GM19395 (cell line): ENCODE data around the gene PGGT1B.
A peak's percentile ranks its signal among the peaks of the same experiment; 100 is the strongest.

Experiments used
- ATAC-seq: cut with Tn5 transposase; IDR thresholded peaks from one replicate; pipeline ENCODE4 v1.9.1; 2021; ENCODE audit warnings: mild to moderate bottlenecking, moderate library complexity; ENCODE audit not compliant: unreplicated experiment

Gene PGGT1B

DNA sequence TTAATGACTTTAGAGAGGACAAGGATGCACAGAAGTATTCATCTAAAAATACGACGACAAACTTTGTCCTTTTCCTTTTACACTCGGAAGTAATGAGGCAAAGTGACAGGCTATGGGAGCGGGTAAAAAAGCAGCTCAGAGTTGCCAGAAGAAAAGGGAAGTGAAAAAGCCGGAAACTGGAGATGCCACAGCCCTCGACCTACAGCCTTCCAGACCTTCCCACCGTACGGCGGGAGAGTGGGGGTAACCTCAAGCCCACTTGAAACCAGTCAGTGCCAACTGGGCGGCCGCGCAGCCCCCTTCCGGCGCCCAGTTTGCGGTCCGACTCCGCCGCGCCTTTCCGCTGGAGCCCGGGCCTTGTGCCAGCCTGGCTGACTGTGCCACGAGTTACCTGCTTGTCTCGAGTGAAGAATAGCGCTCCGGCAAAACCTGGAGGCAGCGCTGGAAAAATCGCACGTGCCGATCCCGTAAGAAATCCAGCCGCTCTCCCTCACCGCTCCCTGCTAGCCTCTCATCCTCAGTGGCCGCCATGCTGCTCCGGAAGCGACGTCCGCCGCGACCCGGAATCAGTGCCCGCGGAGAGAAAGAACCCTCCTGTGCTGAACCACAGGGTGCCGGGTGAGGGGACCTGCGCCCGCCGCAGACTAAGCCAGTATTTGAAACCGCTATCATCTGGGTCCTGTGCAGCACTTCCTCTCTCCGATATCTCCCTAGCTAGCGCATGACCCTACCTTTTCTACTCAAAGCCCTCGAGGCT lies at the start of gene PGGT1B:
Gene PGGT1B (minus strand): TSS at position 557 of the 757 bp plus-strand sequence. CDS start 26 bp downstream, at position 531.
- peak; percentile 92 for ATAC-seq

DNA sequence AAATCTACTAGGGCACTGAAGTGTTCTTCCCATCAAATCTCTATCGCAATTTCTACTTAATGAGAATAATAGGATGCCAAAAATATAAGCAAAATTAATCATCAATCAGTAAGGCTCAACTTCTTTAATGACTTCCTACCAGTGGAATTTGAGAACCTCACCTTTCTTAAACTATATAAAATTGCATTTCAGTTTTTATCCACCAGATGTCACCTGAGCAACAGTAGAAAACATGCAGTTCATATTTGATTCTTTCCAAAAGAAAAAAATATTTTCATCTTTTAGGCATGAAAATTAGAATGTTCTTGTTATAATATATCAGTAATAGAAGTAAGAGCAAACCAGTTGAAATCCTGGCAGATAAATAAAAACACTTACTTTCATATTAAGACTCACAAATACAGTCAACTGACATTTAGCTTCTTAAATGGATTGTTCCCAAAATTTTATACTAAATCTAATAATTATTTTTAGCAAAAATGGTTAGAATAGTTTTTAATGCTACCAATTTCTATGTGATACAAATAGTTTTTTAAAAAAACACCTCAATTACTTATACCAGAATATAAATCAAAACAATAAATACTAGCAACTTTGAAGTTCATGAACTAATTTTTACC lies 47.2 kb upstream of the PGGT1B start:
- peak; percentile 73 for ATAC-seq

DNA sequence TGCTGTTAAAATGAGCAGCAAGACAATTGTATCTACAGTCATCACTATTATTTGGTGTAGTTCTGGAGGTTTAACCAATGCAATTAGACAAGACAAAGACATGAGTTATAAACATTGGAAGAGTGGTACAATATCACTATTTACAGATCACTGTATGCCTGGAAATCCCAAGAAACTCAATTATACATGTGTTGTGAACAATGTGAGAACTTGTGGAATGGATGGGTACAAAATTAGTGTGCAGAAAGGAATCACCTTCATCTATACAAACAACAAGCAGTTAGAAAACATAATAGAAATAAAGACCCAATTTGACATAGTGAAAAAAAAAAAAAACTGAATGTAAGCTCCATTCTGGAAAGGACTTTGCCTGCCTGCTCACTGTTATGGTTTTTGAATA lies 46.1 kb upstream of the PGGT1B start:
- no peak for ATAC-seq

DNA sequence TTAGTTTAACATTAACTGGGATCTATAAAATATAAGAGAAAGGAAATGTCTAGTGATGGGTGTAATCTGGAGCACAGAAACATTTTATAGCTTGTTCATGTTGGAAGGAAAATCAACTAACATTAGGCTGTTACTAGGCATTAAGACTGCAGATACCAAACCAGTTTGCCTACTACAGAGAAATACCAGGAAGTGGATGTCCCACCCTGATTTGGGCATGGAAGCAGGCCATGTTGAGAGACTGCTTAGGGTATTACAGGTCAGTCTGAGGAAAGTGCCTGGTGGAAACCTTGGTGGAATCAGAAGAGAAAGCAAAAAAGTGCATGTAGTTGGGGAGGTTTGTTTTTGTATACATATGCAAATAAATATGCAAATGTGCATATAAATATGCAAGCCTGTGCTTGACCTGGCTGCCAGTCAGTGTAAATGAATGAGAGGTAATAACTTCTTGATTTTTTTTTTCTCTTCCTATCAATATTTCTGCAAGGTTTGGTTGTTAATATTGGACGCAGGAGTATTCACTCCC lies 43.4 kb upstream of the PGGT1B start:
- no peak for ATAC-seq

DNA sequence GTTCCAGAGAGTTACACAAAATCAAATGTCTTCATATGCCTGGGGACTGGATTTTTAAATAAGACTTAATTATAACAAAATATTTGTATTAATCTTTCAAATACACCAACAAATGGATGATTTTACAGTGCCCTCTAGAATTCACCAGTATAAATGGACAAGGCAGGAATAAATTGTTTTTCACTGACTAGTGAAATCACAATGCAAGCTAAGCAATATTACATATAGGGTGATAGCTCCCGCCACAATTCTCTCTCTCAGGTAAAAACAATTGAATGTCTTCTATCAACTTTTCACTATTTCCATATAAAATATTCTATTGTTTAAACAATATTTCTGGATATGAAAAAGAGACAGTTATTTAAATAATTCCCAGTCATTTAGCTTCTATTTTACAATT lies 41.8 kb upstream of the PGGT1B start:
- ATAC-seq, result no peak

DNA sequence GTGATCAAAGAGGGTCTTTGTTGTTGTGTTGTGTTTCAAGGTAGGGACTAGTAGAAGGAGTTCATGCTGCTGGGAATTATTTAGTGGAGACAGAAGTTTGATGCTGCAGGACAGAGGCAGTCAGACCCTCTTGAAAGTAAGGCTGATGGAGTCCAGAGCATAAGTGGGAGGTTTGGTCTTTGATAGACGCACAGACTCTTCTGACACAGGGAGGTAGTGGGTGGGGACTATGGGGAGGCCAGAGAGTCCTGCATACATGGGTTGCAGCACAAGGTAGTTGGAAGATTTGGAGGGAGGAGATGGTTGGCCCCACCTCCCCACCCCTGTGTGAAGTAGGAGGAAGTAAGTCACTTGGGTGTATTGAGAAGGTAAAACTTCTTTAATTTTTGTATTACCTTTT lies 36.1 kb upstream of the PGGT1B start:
- ATAC-seq, result no peak

DNA sequence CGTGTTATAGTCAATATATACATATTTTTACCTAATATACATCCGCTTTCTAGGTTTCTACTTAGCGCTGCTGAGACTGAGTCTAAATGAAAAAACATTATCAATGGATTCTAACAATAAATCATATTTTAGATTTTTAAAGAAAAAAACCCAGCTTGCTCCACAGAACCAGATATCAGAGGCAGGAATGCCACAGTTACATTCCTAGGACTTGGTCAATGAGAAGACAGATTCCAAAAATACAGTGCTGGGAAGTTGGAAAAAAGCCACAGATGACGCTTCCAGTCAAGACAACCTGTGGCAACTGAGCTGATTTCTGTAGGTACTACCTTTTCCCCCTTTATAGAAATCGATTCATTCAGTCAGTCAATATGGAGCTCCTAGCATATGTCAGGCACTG lies 34.4 kb upstream of the PGGT1B start:
- ATAC-seq, result no peak

DNA sequence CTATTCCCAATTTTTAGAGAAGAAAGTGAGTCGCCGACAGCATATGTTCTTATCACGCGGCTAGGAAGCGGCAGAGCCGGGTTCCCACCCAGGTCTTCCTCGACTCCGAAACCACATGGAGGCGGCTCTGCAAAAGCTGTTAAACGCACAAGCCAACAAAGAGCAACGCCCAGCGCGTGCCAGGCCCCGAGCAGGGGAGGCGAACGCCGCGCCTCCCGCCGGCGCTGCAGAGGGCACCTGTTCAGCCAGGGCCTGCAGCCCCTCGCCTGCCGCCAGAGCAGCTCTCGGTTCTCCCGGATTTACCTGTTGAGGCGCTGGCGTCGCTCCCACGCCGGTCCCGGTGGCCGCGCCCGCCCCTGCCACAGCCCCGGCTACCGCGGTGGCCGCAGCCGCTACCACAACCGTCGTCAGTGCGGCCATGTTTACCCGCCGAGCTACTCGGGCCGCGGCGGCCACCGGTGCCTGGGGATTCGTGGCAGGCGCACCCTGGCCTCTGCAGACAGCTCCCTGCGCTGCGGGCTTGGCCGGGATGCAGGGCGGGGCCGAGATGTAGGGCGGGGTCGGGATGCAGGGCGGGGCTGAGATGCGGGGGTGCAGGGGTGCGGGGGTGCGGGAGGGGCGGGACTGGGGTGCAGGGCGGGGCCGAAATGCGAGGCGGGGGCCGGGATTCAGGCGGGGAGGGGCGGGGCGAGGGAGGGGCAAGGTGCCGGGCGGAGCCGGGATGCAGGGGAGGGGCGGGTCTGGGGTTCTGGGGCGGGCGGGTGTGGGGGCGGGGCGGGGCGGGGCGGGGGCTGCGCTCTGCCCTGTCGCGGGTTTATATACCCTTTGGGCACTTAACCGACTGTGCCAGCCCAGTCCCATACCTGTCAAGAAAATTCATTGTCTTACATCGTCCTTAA lies 33.7 kb upstream of the PGGT1B start, which contains the start of gene CCDC112:
Gene CCDC112 (minus strand): TSS at position 531 of the 899 bp plus-strand sequence. CDS start 111 bp downstream, at position 420.
- peak; percentile 86 for ATAC-seq

DNA sequence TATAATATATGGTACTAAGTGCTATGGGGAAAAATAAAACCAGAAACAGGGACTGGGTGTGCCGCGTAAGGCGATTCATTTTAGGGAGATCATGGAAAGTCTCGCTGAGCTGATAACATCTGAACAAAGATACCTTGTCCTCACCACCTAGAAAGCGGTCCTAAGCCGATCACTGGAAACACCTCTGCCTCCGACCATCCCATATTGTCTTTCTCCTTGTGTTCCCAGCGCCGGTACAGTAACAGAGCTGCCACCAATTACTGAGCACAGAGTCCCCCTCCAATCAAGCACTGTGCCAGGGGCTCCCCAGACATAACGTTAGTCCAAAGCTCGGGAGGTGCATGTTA lies 33.1 kb upstream of the PGGT1B start:
- ATAC-seq, result peak; percentile 36

DNA sequence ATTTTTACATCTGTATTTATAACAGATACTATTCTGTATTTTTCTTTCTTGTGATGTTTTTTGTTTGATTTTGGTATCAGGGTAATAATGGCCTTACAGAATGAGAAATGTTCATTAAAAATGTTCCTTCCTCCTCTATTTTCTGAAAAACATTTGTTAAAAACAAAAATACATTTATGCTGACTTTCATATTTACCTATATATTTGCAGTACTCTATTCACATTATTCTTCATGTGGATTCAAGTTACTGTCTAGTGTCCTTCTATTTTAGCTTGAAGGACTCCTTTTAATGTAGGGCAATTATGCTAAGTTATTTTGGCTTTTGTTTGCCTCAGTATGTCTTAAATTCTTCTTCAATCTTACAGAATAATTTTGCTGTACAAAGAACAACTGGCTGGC lies 28.7 kb upstream of the PGGT1B start:
- no peak for ATAC-seq

DNA sequence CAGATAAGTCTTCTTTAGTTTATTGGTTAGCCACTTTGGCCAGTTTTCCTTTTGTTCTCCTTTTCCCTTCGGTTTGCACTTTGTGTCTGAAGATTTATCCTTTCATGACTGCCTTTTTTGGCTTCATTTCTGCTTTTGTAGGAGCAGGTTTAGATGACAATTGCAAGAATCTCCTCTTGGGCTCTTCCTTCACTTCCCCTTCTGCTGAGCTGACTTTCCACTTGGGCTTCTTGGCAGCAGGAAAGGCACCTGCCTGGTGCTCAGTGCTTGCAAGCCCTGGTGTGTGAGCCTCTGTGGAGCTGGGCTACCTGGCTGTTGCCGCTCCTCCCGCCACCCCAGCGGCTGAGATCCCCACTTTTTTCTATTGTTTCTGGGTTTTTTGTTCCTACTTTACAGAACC lies 26.4 kb upstream of the PGGT1B start:
- ATAC-seq, result no peak

DNA sequence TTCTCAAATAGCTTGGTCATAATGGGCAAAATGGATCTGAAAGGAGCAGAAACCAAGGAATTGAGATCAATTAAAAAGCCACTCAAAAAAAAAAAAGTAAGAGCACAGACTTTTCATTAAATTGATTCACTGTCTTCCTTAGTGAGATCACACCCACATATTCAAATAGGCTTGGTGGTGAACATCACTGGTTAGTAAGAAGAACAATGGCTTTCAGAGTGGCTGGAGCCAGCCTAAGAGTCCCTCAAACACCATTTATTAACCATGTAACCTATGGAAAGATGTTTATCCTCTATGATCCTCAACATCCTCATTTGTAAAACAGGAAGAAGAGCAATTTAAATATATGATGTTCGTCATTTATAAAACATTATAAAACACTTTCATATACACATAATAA lies 21.3 kb upstream of the PGGT1B start:
- ATAC-seq, result no peak

DNA sequence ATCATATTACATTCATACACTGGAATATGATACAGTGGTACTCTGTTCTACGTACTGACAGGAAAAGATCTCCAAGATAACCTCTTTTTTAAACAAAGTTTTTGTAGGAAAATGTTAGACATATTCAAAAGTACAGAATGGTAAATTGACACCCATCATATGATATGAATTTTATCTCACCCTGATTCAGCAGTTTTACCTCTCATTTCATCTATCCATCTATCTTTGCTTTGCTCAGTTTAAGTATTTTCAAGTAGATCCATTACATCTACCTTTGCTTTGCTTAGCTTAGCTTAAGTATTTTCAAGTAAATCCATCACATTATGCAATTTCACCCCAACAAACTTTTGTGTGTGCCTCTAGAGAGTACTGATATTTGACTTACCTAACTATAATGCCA lies 19.5 kb upstream of the PGGT1B start:
- no peak for ATAC-seq

DNA sequence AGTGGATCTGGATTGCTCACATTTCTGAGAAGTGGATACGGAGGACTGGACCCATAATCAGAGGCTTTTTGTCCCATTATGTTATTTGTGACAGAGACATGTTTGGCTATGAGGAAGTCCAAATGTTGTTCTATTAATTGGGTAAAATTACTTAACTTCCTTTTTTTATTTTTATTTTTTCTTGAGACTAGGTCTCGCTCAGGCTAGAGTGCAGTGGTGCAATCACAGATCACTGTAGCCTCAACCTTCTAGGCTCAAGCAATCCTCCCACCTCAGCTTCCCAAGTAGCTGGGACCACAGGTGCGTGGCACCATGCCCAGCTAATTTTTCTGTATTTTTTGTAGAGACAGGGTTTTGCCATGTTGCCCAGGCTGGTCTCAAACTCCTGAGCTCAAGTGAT lies 11.9 kb upstream of the PGGT1B start:
- ATAC-seq, result no peak

DNA sequence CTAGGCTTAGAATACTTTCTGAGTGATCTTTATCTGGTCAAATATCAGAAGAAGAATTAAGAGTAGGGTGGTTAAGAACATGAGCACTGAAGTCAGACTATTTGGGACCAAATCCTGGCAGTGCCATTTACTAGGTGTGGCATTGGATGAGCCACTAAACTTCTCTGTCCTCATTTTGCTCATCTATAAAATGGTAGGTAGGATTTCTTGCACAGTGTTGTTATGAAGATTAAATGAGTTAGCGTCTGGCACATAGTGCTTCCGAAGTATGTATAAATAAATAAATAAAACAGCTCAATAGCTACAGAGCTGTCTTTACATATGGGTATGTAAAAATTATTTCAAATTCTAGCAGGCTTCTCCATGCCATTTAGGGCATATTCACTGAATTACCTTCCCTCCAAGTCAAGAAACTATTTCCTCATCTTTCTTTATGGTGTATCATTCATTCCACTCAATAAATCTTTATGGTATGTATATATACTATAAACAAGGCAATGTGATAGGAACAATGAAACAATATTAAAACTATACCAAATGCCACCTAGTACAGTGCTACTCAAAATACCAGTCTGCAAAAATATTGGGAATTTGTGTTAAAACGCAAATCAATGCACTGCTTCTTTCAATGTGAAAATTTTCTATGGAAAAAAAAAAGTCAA lies 9.8 kb upstream of the PGGT1B start:
- no peak for ATAC-seq

DNA sequence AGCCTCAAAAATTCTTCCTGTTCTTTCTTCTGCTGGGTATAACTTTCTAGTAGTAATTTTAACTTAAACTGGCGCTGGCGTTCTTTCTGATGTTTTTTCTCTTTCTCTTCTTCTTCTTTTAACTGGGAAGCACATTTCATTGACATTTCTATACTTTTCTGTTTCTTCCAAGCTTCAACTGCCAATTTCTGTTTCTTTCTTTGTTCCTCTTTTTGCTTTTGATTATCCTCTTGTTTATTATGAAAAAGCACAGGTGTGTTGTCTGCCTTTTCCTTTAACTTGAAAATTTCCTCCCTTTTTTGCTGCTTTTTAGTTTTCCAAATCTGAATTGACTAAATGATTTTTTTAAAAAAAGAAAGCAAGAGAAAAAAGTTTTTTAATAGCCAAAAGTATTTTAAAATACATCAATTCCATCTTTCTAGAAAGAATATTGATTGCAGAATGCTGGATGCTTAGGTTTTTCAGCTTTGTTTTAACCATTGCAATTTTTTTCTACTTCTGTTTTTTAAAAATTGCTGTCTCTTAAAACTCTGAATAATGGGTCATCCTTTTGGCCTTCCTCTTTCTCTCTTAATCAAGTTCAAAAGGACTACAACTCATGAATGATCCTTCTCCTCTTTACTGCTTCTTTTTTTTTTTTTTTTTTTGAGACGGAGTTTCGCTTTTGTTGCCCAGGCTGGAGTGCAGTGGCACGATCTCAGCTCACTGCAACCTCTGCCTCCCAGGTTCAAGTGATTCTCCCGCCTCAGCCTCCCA lies 8.8 kb upstream of the PGGT1B start:
- ATAC-seq, result peak; percentile 67

DNA sequence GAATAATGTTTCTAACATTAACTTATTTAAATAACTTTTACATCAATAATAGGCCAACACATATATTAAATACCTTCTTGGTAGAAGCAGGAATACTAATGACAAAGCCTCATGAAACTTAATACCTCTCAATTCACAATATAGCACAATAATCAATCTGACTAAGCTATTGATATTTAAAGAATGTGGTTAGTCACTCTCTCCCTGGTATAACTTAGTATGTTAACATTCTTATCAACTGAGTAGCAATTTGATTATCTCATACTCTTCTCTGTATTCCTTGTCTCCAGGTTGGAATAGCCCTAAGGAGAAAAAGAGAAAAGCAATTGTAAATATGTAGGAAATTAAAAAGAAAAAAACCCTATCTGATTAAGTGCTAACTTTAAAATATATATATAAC lies 4.9 kb upstream of the PGGT1B start:
- ATAC-seq, result no peak

DNA sequence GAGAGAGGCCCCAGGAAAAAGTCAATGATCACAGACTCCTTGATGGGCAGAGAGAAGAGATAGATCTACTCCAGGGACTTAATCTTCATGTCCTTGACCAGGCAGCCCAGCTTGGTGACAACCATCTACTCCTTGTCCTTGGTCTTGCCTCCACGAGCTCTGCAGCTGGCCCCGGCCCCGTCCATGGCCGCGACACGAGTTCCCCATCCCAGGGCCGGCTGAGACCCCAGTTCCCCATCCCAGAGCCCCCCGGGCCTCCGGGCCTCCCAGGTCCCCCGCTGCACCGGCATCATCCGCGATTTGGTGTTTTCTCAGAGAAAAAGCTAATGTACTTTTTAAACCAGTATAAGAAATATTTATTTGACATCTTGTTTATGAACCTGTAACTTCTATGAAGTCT lies 2.5 kb upstream of the PGGT1B start:
- no peak for ATAC-seq

DNA sequence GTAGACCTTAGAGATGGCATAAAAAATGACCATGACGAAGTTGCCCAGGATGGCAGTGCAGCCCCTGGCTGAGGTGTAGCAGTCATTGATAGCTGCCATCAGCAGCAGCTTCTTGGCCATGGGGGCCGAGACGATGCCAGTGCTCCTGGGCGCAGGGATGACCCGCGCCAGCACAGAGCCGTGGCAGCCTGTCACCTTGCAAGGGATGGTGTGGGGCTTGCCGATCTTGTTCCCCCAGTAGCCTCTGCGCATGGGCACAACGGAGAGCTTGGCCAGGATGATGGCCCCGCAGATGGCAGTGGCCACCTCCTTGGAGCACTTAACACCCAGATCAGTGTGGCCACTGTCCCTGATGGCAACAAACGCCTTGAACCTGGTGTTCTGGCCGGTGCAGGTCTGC lies 2.1 kb upstream of the PGGT1B start:
- ATAC-seq, result no peak

DNA sequence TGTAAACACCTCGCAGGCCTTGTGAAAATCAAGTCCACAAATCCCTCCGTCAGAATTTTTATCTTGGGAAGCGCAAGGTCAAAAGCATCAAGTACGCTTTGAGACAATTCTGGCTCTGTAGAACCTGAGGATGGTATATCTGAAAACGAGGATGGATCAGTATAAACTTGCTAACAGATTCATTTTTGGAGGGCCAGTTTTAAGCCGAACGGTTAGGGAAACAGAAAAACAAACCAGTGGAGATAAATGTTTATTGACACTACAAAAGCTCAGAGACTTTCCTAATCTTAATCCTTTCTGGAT lies 352 bp upstream of the PGGT1B start:
- ATAC-seq, result no peak

DNA sequence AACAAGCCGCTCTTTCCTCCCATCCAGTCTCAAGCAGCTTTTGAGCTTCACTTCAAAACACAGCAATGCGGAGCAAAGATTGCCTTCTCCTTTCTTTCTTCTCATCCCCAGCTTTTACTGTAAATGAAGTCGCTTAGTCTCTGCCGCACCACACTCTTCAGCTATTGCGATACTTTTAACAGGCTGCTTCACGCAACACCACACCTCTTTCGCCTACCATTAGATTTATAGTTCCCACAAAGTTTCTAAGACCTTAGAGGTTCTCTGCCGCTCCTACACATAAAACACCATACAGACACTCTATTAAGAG lies 711 bp downstream of the PGGT1B start:
- ATAC-seq, result peak; percentile 59
